Testis (tissue), 3 donors: ENCODE measurements around the gene ZNF106. TPM values are rescaled to one million over a fixed set of nuclear protein-coding genes. Genes with fewer than 3 reads are reported as not detected.

Source experiments
- DNase-seq: peaks from one replicate; pipeline ENCODE4 v3.0.0-alpha.2; 2019
- H3K27ac ChIP-seq, 2 donors: fragments of 200-600 bp; sonication (generic); one replicate each; pipeline ENCODE4 v1.5.1; 2019
- H3K27me3 ChIP-seq: fragments of 200-600 bp; sonication (generic); one replicate; pipeline ENCODE4 v1.5.1; 2019
- H3K36me3 ChIP-seq: fragments of 200-600 bp; sonication (generic); one replicate; pipeline ENCODE4 v1.5.1; 2017; ENCODE audit warnings: low read depth; ENCODE audit errors: missing control alignments
- H3K4me1 ChIP-seq: fragments of 200-600 bp; sonication (generic); one replicate; pipeline ENCODE4 v1.5.1; 2019
- H3K4me3 ChIP-seq, 2 donors: fragments of 200-600 bp; sonication (generic); one replicate each; pipeline ENCODE4 v1.5.1; 2017 to 2019
- H3K9me3 ChIP-seq: fragments of 200-600 bp; sonication (generic); one replicate; pipeline ENCODE4 v1.5.1; 2017
- POLR2A ChIP-seq: fragments of 450-650 bp; IDR thresholded peaks from one replicate; pipeline ENCODE4 v1.6.1; 2017; ENCODE audit warnings: antibody characterized with exemption, mild to moderate bottlenecking, moderate library complexity
- WGBS, 2 donors: methylation state at CpG; one replicate each; pipeline ENCODE4 v1.1.5; 2018; 5-methylcytosine and 5-hydroxymethylcytosine counted together
- intact Hi-C: fragments of 100-400 bp; cut with DNase I; formaldehyde crosslinking; loops from one replicate; pipeline ENCODE4 v1.15.1; 2023; ENCODE audit warnings: low total_unique reads
- polyA plus RNA-seq: library from polyadenylated mRNA; stranded (reverse); fragments of 350-450 nt; fragmentation: Illumina TruSeq; extraction: RNeasy Lipid Tissue Mini Kit (QIAGEN cat#74804); gene quantifications from one replicate; pipeline ENCODE4 v1.2.3, GENCODE V29; 2014; ENCODE audit warnings: low read depth, low replicate concordance; ENCODE audit not compliant: insufficient read depth
- total RNA-seq, 2 donors: library from RNA; depleted of rRNA; stranded (reverse); fragments of >200 nt; gene quantifications; one replicate each; pipeline ENCODE4 v1.2.3, GENCODE V29; 2016
- TF ChIP-seq, protein P1 (sequence below), 3 experiments: fragments of 450-650 bp in 2 of 3; fragments of 200-600 bp in 1 of 3; sonication (generic) in 1 of 3; IDR thresholded peaks; one replicate each; pipeline ENCODE4 v1.5.1; 2016 to 2019; ENCODE audit warnings: antibody characterized with exemption in 3 of 3, mild to moderate bottlenecking in 2 of 3, moderate library complexity in 1 of 3

The ZNF106 gene
- total and polyA plus RNA-seq, 3 donors from 2014 or later, result 51.4 to 95.4 (median 84.4) TPM

DNA sequence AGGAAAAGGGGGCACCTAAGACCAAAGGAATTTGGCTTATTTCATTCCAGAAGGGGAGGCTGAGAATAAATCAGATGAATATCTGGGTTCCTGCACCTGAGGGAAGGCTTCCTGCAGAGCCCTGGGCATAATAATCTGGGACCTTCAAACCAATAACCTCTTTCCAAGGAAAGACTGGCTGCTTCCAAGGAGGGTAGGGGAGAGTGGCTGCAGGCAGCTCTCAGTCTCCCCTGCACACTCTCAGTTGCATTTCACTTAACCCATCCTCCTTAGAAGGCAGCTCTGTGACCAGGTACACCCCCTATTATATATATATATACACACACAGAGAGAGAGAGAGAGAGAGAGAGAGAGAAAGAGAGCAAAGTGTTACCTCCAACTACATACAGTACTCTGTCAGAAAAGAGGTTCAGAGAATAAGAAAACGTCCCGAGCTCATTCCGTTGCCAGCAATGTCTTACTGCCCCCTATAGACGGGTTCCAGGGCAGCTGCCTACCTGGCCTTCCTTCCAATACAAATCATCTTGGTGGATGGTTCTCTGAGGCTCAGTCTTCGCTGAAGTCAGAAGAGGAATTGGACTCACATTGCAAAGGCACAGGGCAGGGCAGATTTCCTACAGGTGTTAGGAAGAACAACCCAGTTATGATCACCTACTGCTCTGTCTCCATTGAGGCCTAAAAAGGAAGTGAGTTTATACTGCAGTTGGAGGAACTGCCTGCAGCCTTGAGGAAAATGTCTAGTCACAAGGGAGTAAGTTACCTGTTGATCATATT is 105.5 kb downstream of the ZNF106 start:
- TF ChIP-seq POLR2A, result no peak
- TF ChIP-seq, protein P1, sequence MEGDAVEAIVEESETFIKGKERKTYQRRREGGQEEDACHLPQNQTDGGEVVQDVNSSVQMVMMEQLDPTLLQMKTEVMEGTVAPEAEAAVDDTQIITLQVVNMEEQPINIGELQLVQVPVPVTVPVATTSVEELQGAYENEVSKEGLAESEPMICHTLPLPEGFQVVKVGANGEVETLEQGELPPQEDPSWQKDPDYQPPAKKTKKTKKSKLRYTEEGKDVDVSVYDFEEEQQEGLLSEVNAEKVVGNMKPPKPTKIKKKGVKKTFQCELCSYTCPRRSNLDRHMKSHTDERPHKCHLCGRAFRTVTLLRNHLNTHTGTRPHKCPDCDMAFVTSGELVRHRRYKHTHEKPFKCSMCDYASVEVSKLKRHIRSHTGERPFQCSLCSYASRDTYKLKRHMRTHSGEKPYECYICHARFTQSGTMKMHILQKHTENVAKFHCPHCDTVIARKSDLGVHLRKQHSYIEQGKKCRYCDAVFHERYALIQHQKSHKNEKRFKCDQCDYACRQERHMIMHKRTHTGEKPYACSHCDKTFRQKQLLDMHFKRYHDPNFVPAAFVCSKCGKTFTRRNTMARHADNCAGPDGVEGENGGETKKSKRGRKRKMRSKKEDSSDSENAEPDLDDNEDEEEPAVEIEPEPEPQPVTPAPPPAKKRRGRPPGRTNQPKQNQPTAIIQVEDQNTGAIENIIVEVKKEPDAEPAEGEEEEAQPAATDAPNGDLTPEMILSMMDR (IDR thresholded peaks at IDR 0.05), result peak in 2 of 3 experiments; percentile 15 to 39
- no peaks in the 10 kb centered on the region for H3K9me3 ChIP-seq
- H3K36me3 ChIP-seq, result no peaks in the 10 kb centered on the region
- WGBS, 2 donors, result 68 to 81% methylated on average over 4 to 5 of the region's 5 CpGs
- H3K4me1 ChIP-seq, result no peaks in the 10 kb centered on the region
- DNase-seq, result peak; percentile 65
- intact Hi-C loops, result no loop called here
- H3K27me3 ChIP-seq, result no peaks in the 10 kb centered on the region
- no peak overlapping the region for H3K27ac ChIP-seq
- no peak overlapping the region for H3K4me3 ChIP-seq

DNA sequence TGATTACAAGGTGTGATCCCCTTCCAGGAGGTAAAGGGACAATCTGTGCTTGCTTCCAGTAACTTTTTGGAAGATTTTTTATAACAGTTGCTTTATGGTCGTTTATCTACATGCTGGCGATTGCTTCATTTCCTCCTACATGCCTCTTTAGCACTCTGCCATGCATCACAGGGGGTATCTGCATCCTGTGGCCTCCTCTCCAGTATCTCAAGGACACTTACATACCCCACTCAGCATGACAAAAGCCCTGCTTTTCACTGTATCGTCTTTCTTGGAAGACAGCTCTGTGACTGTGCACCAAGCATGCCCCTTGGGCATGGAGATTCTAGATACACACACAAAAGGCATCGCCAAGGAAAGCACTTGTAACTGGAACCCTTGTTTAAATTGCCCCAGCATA is 106.3 kb downstream of the ZNF106 start:
- WGBS, 2 donors, result 58 to 74% methylated on average over 4 of the region's 4 CpGs
- DNase-seq, result no peak
- Histone ChIP-seq H3K4me3 (no peak overlapping the region), H3K36me3 (no peaks in the 10 kb centered on the region), H3K27me3 (no peaks in the 10 kb centered on the region), H3K4me1 (no peaks in the 10 kb centered on the region), H3K9me3 (no peaks in the 10 kb centered on the region), H3K27ac (no peak overlapping the region)
- intact Hi-C loops, result no loop called here
- TF ChIP-seq POLR2A, result no peak
- TF ChIP-seq, protein P1 (IDR thresholded peaks at IDR 0.05), result no peak

DNA sequence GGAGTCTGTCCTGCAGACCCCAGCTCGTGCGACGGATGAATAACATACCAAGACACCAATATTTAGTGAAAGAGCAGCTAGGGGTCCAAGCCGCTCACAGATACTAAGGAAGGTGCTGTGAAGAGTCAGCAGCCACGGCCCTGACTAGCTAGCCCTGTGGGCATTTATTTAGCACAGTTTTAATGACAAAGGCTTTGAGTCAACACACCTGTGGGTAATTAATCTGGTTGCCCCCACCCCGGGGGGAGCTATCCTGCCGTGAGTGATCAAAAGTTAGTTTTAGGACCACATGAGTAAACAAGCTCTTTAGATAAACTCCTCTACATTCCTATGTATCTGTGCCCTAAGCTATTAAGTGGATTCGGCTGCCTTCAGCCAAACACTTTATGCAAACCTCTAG is 112.9 kb downstream of the ZNF106 start:
- intact Hi-C loops, result no loop called here
- 83 to 87% methylated on average over 8 of the region's 8 CpGs for WGBS, 2 donors
- Histone ChIP-seq H3K4me1 (no peaks in the 10 kb centered on the region), H3K36me3 (no peaks in the 10 kb centered on the region), H3K27ac (no peak overlapping the region), H3K27me3 (no peaks in the 10 kb centered on the region), H3K9me3 (no peaks in the 10 kb centered on the region), H3K4me3 (no peak overlapping the region)
- TF ChIP-seq, protein P1 (IDR thresholded peaks at IDR 0.05), result no peak
- TF ChIP-seq POLR2A, result no peak
- no peak for DNase-seq

DNA sequence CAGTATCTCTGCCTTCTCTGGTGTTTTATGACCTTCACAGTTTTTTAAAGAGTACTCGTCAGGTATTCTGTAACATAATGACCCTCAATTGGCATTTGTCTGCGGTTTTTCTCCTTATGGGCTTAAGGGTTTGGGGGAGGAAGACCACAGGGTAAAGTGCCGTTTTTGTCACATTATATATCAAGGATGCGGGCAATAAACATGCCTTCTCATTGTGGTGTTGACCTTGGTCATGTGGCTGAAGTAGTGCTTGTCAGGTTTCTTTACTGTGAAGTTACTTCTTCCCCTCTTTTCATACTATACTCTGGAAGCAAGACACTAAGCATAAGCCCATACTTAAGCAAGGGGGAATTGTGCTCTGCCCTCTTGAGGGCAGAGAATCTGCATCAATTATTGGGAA is 115.0 kb downstream of the ZNF106 start:
- WGBS, 2 donors, result 59 to 74% methylated on average over 4 of the region's 4 CpGs
- intact Hi-C loops, result no loop called here
- H3K36me3 ChIP-seq, result no peaks in the 10 kb centered on the region
- no peaks in the 10 kb centered on the region for H3K9me3 ChIP-seq
- H3K27ac ChIP-seq, result no peak overlapping the region
- no peaks in the 10 kb centered on the region for H3K4me1 ChIP-seq
- no peaks in the 10 kb centered on the region for H3K27me3 ChIP-seq
- no peak for DNase-seq
- no peak overlapping the region for H3K4me3 ChIP-seq
- TF ChIP-seq, protein P1 (IDR thresholded peaks at IDR 0.05), result no peak

DNA sequence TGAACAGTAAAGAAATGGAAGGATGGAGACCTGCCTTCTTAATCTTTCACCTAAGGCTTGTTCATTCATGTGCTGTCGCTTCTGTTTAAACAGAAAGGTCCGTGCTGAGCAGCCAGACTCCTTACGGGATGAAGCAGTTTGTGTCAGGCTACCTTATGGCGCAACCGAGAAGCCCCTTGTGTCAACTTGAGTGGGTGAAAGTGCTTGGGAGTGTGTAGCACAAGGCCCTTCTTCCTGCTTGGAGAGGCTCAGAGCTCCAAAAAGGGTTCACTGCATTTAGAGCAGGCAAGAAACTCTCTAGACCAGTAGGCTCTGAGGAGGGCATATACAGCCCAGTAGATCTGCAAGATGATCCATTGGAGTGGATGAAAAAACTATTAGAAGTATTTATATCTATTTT is 115.7 kb downstream of the ZNF106 start:
- intact Hi-C loops, result no loop called here
- no peak for DNase-seq
- no peak for TF ChIP-seq POLR2A
- TF ChIP-seq, protein P1 (IDR thresholded peaks at IDR 0.05), result no peak
- Histone ChIP-seq H3K27ac (no peak overlapping the region), H3K9me3 (no peaks in the 10 kb centered on the region), H3K4me3 (no peak overlapping the region), H3K27me3 (no peaks in the 10 kb centered on the region), H3K4me1 (no peaks in the 10 kb centered on the region), H3K36me3 (no peaks in the 10 kb centered on the region)
- WGBS, 2 donors, result 98 to 100% methylated on average over 5 of the region's 5 CpGs
